ENCODE measurements around the gene BORCS6.

- TF ChIP-seq REST (IDR thresholded peaks at IDR 0.05; ENCODE audit: insufficient replicate concordance, low read depth): no peak
- TF ChIP-seq CTCF (IDR thresholded peaks at IDR 0.05; ENCODE audit: insufficient read depth, low read length): no peak
- TF ChIP-seq POLR2AphosphoS5 (IDR thresholded peaks at IDR 0.05; ENCODE audit: low read depth): no peak
Measured at GRCh38 chr17:8186446-8186786, 3.6 kb downstream of the BORCS6 start.

All from HL-60 (cell line).